ENCODE results near the gene SLC20A1. TPM values are rescaled to one million over a fixed set of nuclear protein-coding genes. Genes with fewer than 3 reads are reported as not detected.

SLC20A1 gene
- total RNA-seq, 4 donors from 2014 or later, result 15.6 to 40.3 (median 23.9) TPM

DNA sequence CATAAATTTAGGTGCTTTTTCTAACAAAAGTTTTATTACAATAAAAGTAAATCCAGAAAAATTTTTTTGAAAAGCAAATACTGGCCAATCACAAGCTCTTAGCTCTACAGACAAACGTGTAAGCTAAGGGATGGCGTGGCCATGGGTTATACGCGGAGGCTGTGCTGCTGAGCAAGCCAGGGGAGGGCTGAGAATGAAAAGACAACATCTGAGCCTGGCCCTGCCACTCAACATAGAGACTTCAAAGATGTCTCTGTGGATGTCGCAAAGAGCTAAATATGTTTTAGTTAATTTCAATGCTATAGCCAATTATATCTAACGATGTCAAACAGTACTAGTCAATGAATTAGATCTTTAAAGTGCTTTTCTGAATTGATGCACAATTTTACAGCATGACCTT, 41.8 kb downstream of the SLC20A1 start:
- Histone ChIP-seq H3K4me1 (peaks cover 0 to 4% of the 10 kb centered on the region in 2 donors), H3K36me3 (no peaks in the 10 kb centered on the region), H3K9me3 (no peaks in the 10 kb centered on the region), H3K4me3 (replicated peaks in 1 of 3) (no peak overlapping the region), H3K27ac (no peak overlapping the region), H3K27me3 (no peaks in the 10 kb centered on the region)
- TF ChIP-seq, protein P1, sequence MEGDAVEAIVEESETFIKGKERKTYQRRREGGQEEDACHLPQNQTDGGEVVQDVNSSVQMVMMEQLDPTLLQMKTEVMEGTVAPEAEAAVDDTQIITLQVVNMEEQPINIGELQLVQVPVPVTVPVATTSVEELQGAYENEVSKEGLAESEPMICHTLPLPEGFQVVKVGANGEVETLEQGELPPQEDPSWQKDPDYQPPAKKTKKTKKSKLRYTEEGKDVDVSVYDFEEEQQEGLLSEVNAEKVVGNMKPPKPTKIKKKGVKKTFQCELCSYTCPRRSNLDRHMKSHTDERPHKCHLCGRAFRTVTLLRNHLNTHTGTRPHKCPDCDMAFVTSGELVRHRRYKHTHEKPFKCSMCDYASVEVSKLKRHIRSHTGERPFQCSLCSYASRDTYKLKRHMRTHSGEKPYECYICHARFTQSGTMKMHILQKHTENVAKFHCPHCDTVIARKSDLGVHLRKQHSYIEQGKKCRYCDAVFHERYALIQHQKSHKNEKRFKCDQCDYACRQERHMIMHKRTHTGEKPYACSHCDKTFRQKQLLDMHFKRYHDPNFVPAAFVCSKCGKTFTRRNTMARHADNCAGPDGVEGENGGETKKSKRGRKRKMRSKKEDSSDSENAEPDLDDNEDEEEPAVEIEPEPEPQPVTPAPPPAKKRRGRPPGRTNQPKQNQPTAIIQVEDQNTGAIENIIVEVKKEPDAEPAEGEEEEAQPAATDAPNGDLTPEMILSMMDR (IDR thresholded peaks at IDR 0.05), result no peak
- TF ChIP-seq POLR2A (IDR thresholded peaks at IDR 0.05), result no peak
- intact Hi-C loops (cut with DNase I), result no loop called here
- no peak for DNase-seq
- 86 to 88% methylated on average over 6 of the region's 6 CpGs for WGBS, 2 donors

DNA sequence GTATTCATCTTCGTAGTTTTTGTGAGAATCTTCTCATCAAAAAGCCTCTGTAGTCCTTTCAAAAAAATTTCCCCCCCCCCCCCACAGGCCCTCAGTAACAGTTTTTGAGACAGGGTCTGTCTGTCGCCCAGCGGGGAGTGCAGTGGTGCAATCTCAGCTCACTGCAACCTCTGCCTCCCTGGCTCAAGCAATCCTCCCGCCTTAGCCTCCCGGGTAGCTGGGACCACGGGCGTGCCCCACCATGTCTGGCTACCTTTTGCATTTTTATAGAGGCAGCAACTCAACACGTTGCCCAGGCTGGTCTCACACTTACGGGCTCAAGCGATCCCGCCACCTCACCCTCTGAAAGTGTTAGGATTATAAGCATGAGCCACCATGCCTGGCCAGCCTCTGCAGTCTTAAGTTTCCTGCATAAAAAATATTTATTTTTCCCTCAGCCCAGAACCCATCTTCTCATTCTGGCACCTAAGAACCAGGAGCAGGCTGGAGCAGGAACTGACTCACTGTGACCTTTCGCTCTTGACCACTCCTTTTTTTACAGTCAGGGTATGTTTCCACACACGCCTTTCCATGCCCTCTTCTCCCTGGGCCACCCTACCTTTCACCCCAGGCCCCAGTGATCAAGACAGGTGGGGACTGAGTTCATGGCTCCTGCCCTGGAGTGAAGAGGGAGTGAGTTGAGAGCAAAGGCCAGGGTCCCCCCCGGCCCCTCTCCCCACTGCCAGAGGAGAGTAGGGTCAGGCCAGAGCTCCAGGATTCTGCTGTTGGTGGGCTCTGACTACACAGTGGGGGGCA, 42.5 kb downstream of the SLC20A1 start:
- Histone ChIP-seq H3K4me1 (peaks cover 0 to 4% of the 10 kb centered on the region in 2 donors), H3K9me3 (no peaks in the 10 kb centered on the region), H3K27me3 (no peaks in the 10 kb centered on the region), H3K36me3 (no peaks in the 10 kb centered on the region), H3K4me3 (replicated peaks in 1 of 3) (no peak overlapping the region), H3K27ac (no peak overlapping the region)
- 93% methylated on average over 14 of the region's 14 CpGs for WGBS, 2 donors
- intact Hi-C loops (cut with DNase I), result no loop called here
- TF ChIP-seq, protein P1 (IDR thresholded peaks at IDR 0.05), result no peak
- no peak for TF ChIP-seq POLR2A (IDR thresholded peaks at IDR 0.05)
- no peak for DNase-seq

DNA sequence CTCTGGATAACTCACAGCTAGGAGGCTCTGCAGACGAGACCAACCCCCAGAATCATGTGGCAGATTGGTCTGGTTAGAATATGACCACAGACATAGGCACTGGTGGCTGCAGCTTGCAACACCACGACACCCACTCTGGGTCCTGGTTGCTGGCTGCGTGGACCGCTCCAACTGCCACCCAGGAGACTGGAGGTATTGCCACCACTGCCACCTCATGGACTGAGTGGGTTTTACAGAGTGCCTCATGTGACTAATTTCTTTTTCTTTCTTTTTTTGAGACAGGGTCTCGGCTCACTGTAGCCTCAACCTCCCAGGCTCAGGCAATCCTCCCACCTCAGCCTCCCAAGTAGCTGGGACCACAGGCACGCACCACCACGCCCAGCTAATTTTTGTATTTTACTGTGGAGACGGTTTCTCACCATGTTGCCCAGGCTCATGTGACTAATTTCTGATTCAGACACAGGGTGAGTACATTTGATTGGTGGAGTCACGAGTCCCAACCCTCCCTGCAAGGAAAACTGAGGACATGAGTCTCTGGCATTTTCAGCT, 45.2 kb downstream of the SLC20A1 start:
- H3K4me1 ChIP-seq, result peaks cover 0 to 4% of the 10 kb centered on the region in 2 donors
- H3K27me3 ChIP-seq, result no peaks in the 10 kb centered on the region
- H3K36me3 ChIP-seq, result no peaks in the 10 kb centered on the region
- 42 to 63% methylated on average over 8 to 9 of the region's 9 CpGs for WGBS, 2 donors
- intact Hi-C loops (cut with DNase I), result no loop called here
- no peak for TF ChIP-seq POLR2A (IDR thresholded peaks at IDR 0.05)
- TF ChIP-seq, protein P1 (IDR thresholded peaks at IDR 0.05), result peak; percentile 14 to 82 (median 74)
- no peak overlapping the region for H3K27ac ChIP-seq
- DNase-seq, result peak; percentile 69 to 70
- no peak overlapping the region for H3K4me3 ChIP-seq (replicated peaks in 1 of 3)
- no peaks in the 10 kb centered on the region for H3K9me3 ChIP-seq

DNA sequence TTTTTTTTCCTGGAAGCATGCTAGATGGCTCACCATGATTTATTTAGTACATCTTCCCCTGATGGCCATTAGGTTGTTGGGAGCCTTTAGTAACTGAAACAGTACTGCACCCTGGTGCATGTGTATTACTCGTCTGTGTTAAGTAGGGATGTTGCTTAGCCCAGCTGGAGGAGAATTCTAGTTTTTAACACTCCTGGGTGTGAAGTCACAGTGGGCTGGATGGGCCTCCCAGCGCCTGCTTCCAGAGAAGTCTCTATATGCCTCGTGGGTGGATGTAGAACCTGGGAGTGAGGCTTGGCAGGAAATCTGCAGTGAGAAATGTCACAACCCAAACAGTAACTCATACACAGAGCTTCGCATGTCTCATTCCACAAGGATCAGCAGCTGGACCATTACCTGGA, 46.1 kb downstream of the SLC20A1 start:
- no peak overlapping the region for H3K4me3 ChIP-seq (replicated peaks in 1 of 3)
- peaks cover 0 to 4% of the 10 kb centered on the region in 2 donors for H3K4me1 ChIP-seq
- H3K27ac ChIP-seq, result no peak overlapping the region
- WGBS, 2 donors, result 70 to 72% methylated on average over 4 of the region's 4 CpGs
- no peaks in the 10 kb centered on the region for H3K27me3 ChIP-seq
- DNase-seq, result no peak
- no peak for TF ChIP-seq POLR2A (IDR thresholded peaks at IDR 0.05)
- TF ChIP-seq, protein P1 (IDR thresholded peaks at IDR 0.05), result no peak
- no peaks in the 10 kb centered on the region for H3K36me3 ChIP-seq
- intact Hi-C loops (cut with DNase I), result no loop called here
- H3K9me3 ChIP-seq, result no peaks in the 10 kb centered on the region

DNA sequence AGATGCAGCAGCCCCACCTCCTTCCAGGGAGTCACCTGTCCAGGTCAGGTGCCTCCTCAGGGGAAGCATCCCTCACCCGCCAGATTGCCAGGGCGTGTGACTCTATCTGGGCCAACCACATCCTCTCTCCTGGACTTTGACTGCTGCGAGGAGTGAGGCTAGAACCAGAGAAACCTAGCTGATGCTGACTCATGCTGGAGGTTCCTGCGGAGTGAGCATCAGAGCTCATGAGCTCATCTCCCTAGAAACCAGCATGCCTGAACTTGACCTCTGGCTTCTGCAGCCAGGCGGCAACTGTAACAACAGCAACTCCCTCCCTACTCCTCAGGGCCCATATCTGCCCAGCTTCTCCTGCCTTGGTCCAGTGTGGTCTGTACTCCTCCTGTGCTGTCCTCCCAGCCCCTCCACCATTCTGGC, 46.8 kb downstream of the SLC20A1 start:
- intact Hi-C loops (cut with DNase I), result no loop called here
- H3K36me3 ChIP-seq, result no peaks in the 10 kb centered on the region
- no peaks in the 10 kb centered on the region for H3K27me3 ChIP-seq
- H3K4me3 ChIP-seq (replicated peaks in 1 of 3), result no peak overlapping the region
- no peaks in the 10 kb centered on the region for H3K9me3 ChIP-seq
- WGBS, 2 donors, result 67 to 69% methylated on average over 4 to 5 of the region's 5 CpGs
- no peak overlapping the region for H3K27ac ChIP-seq
- TF ChIP-seq, protein P1 (IDR thresholded peaks at IDR 0.05), result no peak
- TF ChIP-seq POLR2A (IDR thresholded peaks at IDR 0.05), result no peak
- DNase-seq, result no peak
- H3K4me1 ChIP-seq, result peaks cover 0 to 4% of the 10 kb centered on the region in 2 donors

Measured in thyroid gland (tissue), 4 donors.